Peyer's patch (tissue), 4 donors: ENCODE results near the gene CENPC.

Source experiments
- POLR2A ChIP-seq, 2 donors: fragments of 450-650 bp; IDR thresholded peaks; one replicate each; pipeline ENCODE4 v1.5.1; 2017; ENCODE audit warnings: antibody characterized with exemption in 2 of 2, mild to moderate bottlenecking in 2 of 2, moderate library complexity in 2 of 2
- TF ChIP-seq, protein P1 (sequence below), 6 experiments: fragments of 450-650 bp in 4 of 6; fragments of 200-600 bp in 2 of 6; sonication (generic) in 1 of 6; IDR thresholded peaks; one replicate each; pipeline ENCODE4 v1.5.1; 2017 to 2019; ENCODE audit warnings: antibody characterized with exemption in 6 of 6, mild to moderate bottlenecking in 3 of 6, moderate library complexity in 1 of 6

DNA sequence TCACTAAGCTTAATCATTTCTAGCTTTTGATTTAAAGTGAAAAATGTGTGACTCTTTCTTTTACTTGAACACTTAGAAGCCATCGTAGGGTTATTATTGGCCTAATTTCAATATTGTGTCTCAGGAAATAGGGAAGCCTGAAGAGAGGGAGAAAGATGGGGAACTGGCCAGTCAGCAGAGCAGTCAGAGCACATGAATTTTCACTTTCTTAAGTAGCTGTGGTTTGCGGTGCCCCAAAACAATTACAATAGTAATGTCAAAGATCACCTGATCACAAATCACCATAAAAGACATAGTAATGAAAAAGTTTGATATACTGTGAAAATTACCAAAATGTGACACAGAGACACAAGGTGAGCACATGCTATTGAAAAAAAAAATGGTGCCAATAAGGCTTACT lies 45.5 kb downstream of the CENPC start:
- TF ChIP-seq, protein P1, sequence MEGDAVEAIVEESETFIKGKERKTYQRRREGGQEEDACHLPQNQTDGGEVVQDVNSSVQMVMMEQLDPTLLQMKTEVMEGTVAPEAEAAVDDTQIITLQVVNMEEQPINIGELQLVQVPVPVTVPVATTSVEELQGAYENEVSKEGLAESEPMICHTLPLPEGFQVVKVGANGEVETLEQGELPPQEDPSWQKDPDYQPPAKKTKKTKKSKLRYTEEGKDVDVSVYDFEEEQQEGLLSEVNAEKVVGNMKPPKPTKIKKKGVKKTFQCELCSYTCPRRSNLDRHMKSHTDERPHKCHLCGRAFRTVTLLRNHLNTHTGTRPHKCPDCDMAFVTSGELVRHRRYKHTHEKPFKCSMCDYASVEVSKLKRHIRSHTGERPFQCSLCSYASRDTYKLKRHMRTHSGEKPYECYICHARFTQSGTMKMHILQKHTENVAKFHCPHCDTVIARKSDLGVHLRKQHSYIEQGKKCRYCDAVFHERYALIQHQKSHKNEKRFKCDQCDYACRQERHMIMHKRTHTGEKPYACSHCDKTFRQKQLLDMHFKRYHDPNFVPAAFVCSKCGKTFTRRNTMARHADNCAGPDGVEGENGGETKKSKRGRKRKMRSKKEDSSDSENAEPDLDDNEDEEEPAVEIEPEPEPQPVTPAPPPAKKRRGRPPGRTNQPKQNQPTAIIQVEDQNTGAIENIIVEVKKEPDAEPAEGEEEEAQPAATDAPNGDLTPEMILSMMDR (IDR thresholded peaks at IDR 0.05): no peak
- no peak for TF ChIP-seq POLR2A (IDR thresholded peaks at IDR 0.05)
